ENCODE measurements around the gene ARMH3.

The ARMH3 gene

GRCh38 chr10:101956898-101957297 lies 99.1 kb downstream of the ARMH3 start:
- Histone ChIP-seq H3K9me3 (ENCODE audit: severe bottlenecking) (no peaks in the 10 kb centered on the region), H3K27me3 (ENCODE audit: insufficient read depth, poor library complexity, severe bottlenecking) (no peaks in the 10 kb centered on the region), H3K27ac (ENCODE audit: poor library complexity, severe bottlenecking) (no peak overlapping the region), H3K4me3 (ENCODE audit: severe bottlenecking) (no peak overlapping the region), H3K36me3 (ENCODE audit: low read depth) (peaks cover 29% of the 10 kb centered on the region), H3K4me1 (ENCODE audit: insufficient read depth, poor library complexity, severe bottlenecking) (no peaks in the 10 kb centered on the region)
- DNase-seq (ENCODE audit: low spot score) (no peak), ATAC-seq (ENCODE audit: low read depth) (no peak)
- no peak for TF ChIP-seq CTCF (IDR thresholded peaks at IDR 0.05; ENCODE audit: poor library complexity, severe bottlenecking)

- ATAC-seq (ENCODE audit: low read depth) (no peak), DNase-seq (ENCODE audit: low spot score) (no peak)
- H3K27ac ChIP-seq (ENCODE audit: poor library complexity, severe bottlenecking), result no peak overlapping the region
- no peak overlapping the region for H3K4me3 ChIP-seq (ENCODE audit: severe bottlenecking)
- TF ChIP-seq CTCF (IDR thresholded peaks at IDR 0.05; ENCODE audit: poor library complexity, severe bottlenecking), result no peak
- H3K4me1 ChIP-seq (ENCODE audit: insufficient read depth, poor library complexity, severe bottlenecking), result no peaks in the 10 kb centered on the region
- H3K9me3 ChIP-seq (ENCODE audit: severe bottlenecking), result no peaks in the 10 kb centered on the region
- no peaks in the 10 kb centered on the region for H3K27me3 ChIP-seq (ENCODE audit: insufficient read depth, poor library complexity, severe bottlenecking)
- peaks cover 29% of the 10 kb centered on the region for H3K36me3 ChIP-seq (ENCODE audit: low read depth)
Observed at GRCh38 chr10:101956117-101956516, 99.9 kb downstream of the ARMH3 start.

GRCh38 chr10:101952191-101952590 lies 103.8 kb downstream of the ARMH3 start:
- peaks cover 39% of the 10 kb centered on the region for H3K36me3 ChIP-seq (ENCODE audit: low read depth)
- ATAC-seq (ENCODE audit: low read depth) (no peak), DNase-seq (ENCODE audit: low spot score) (no peak)
- TF ChIP-seq CTCF (IDR thresholded peaks at IDR 0.05; ENCODE audit: poor library complexity, severe bottlenecking), result no peak
- H3K4me3 ChIP-seq (ENCODE audit: severe bottlenecking), result no peak overlapping the region
- no peaks in the 10 kb centered on the region for H3K27me3 ChIP-seq (ENCODE audit: insufficient read depth, poor library complexity, severe bottlenecking)
- no peaks in the 10 kb centered on the region for H3K4me1 ChIP-seq (ENCODE audit: insufficient read depth, poor library complexity, severe bottlenecking)
- H3K9me3 ChIP-seq (ENCODE audit: severe bottlenecking), result no peaks in the 10 kb centered on the region
- H3K27ac ChIP-seq (ENCODE audit: poor library complexity, severe bottlenecking), result no peak overlapping the region

GRCh38 chr10:101950213-101950612 lies 105.8 kb downstream of the ARMH3 start:
- no peaks in the 10 kb centered on the region for H3K27me3 ChIP-seq (ENCODE audit: insufficient read depth, poor library complexity, severe bottlenecking)

More at GRCh38 chr10:101950213-101950612, 105.8 kb downstream of the ARMH3 start:
- ATAC-seq (ENCODE audit: low read depth) (no peak), DNase-seq (ENCODE audit: low spot score) (no peak)
- Histone ChIP-seq H3K27ac (ENCODE audit: poor library complexity, severe bottlenecking) (no peak overlapping the region), H3K36me3 (ENCODE audit: low read depth) (peaks cover 28% of the 10 kb centered on the region), H3K4me3 (ENCODE audit: severe bottlenecking) (no peak overlapping the region), H3K4me1 (ENCODE audit: insufficient read depth, poor library complexity, severe bottlenecking) (no peaks in the 10 kb centered on the region), H3K9me3 (ENCODE audit: severe bottlenecking) (no peaks in the 10 kb centered on the region)
- TF ChIP-seq CTCF (IDR thresholded peaks at IDR 0.05; ENCODE audit: poor library complexity, severe bottlenecking), result no peak

Measured in RWPE2 (cell line).